Upper lobe of right lung (tissue), 1 donor: ENCODE data around the gene SEC31A. TPM values are rescaled to one million over a fixed set of nuclear protein-coding genes. Genes with fewer than 3 reads are reported as not detected.

Experiments
- ATAC-seq: fragments of 200-7000 bp; cut with Tn5 transposase; one replicate; pipeline ENCODE4 v1.9.1; 2020; ENCODE audit warnings: mild to moderate bottlenecking, moderate library complexity
- DNase-seq: peaks from one replicate; pipeline ENCODE4 v3.0.0-alpha.2; 2020
- H3K27ac ChIP-seq: fragments of 200-600 bp; one replicate; pipeline ENCODE4 v1.8.0; 2022
- H3K27me3 ChIP-seq: fragments of 200-600 bp; one replicate; pipeline ENCODE4 v1.8.0; 2022; ENCODE audit warnings: mild to moderate bottlenecking
- H3K36me3 ChIP-seq: fragments of 200-600 bp; one replicate; pipeline ENCODE4 v1.8.0; 2022
- H3K4me1 ChIP-seq: fragments of 200-600 bp; one replicate; pipeline ENCODE4 v1.8.0; 2022
- H3K4me3 ChIP-seq: fragments of 200-600 bp; one replicate; pipeline ENCODE4 v1.8.0; 2022; ENCODE audit warnings: mild to moderate bottlenecking
- H3K9me3 ChIP-seq: fragments of 200-600 bp; one replicate; pipeline ENCODE4 v1.8.0; 2022
- CTCF ChIP-seq: fragments of 200-600 bp; IDR thresholded peaks from one replicate; pipeline ENCODE4 v1.8.0; 2022; ENCODE audit warnings: antibody characterized with exemption
- intact Hi-C: fragments of 100-400 bp; cut with DNase I; formaldehyde crosslinking; loops from one replicate; pipeline ENCODE4 v1.11.0; 2022
- long read RNA-seq: library from polyadenylated mRNA; unstranded; transcript quantifications from one replicate; pipeline ENCODE4 v2.0.0, GENCODE V29; 2021
- total RNA-seq: library from RNA; stranded (reverse); fragmentation: NEBNext Ultra II Directional; extraction: Animal tissue kit (Norgen Biotek cat#: 25700); gene quantifications from one replicate; pipeline ENCODE4 v1.2.1, GENCODE V29; 2021
- donor health status: DM: no; HTN: yes; CAD: no; lungs with severe emphysema.

Gene SEC31A
- 199 TPM for total RNA-seq
- long read RNA-seq, full-length matches to known transcripts = 76 of 171 reads
- long read RNA-seq, partial matches to known transcripts = 28 of 171 reads
- long read RNA-seq, other reads (novel, unspliced or antisense) = 67 of 171 reads

- Histone ChIP-seq H3K27me3 (no peaks in the 10 kb centered on the region), H3K4me3 (peak within 1 kb of the TSS; percentile 81), H3K27ac (peak within 1 kb of the TSS; percentile 99), H3K4me1 (peaks cover 32% of the 10 kb centered on the region), H3K9me3 (no peaks in the 10 kb centered on the region), H3K36me3 (peaks cover 35% of the 10 kb centered on the region)
- peak; percentile 99 for DNase-seq
- peak; percentile 100 for ATAC-seq
- intact Hi-C loops = no loop called here
- no peak for TF ChIP-seq CTCF
These were observed at the start of gene SEC31A for GRCh38 chr4:82890901-82891706. SEC31A (minus strand) TSS chr4:82891153; CDS start chr4:82881936, 9,217 bp downstream.

GRCh38 chr4:82939414-82939813 is 48.5 kb upstream of the SEC31A start:
- ATAC-seq = no peak
- intact Hi-C loops = no loop called here
- no peak for DNase-seq

GRCh38 chr4:82934441-82934840 is 43.5 kb upstream of the SEC31A start:
- H3K4me1 ChIP-seq = no peaks in the 10 kb centered on the region
- H3K36me3 ChIP-seq = peaks cover 61% of the 10 kb centered on the region
- no peaks in the 10 kb centered on the region for H3K9me3 ChIP-seq
- H3K27ac ChIP-seq = no peak overlapping the region
- intact Hi-C loops = no loop called here
- no peak overlapping the region for H3K4me3 ChIP-seq
- DNase-seq = no peak
- no peak for ATAC-seq
- TF ChIP-seq CTCF = no peak
- no peaks in the 10 kb centered on the region for H3K27me3 ChIP-seq

More at GRCh38 chr4:82939414-82939813, 48.5 kb upstream of the SEC31A start:
- no peaks in the 10 kb centered on the region for H3K4me1 ChIP-seq
- H3K9me3 ChIP-seq = no peaks in the 10 kb centered on the region
- no peak overlapping the region for H3K27ac ChIP-seq
- H3K4me3 ChIP-seq = no peak overlapping the region
- no peak for TF ChIP-seq CTCF
- H3K27me3 ChIP-seq = no peaks in the 10 kb centered on the region
- H3K36me3 ChIP-seq = peaks cover 54% of the 10 kb centered on the region

- Histone ChIP-seq H3K27ac (no peak overlapping the region), H3K36me3 (peaks cover 34% of the 10 kb centered on the region), H3K9me3 (no peaks in the 10 kb centered on the region), H3K4me1 (no peaks in the 10 kb centered on the region), H3K27me3 (no peaks in the 10 kb centered on the region), H3K4me3 (no peak overlapping the region)
- intact Hi-C loops = no loop called here
- no peak for ATAC-seq
- no peak for DNase-seq
- TF ChIP-seq CTCF = no peak
These were observed 40.1 kb upstream of the SEC31A start for GRCh38 chr4:82930848-82931755.

GRCh38 chr4:82921795-82922194 is 30.8 kb upstream of the SEC31A start:
- no peak for ATAC-seq
- no peaks in the 10 kb centered on the region for H3K9me3 ChIP-seq
- intact Hi-C loops = no loop called here
- no peaks in the 10 kb centered on the region for H3K4me1 ChIP-seq
- TF ChIP-seq CTCF = no peak
- H3K27me3 ChIP-seq = no peaks in the 10 kb centered on the region
- DNase-seq = no peak
- peaks cover 13% of the 10 kb centered on the region for H3K36me3 ChIP-seq
- no peak overlapping the region for H3K4me3 ChIP-seq
- H3K27ac ChIP-seq = no peak overlapping the region
